GM21515 (cell line): ENCODE results near the gene DMGDH.

Experiments used
- ATAC-seq: cut with Tn5 transposase; IDR thresholded peaks from one replicate; pipeline ENCODE4 v1.9.1; 2021; ENCODE audit not compliant: unreplicated experiment

Gene DMGDH

GRCh38 chr5:78979909-78980308 lies 89.6 kb downstream of the DMGDH start:
- ATAC-seq = no peak

GRCh38 chr5:78979117-78979742 lies 90.2 kb downstream of the DMGDH start:
- no peak for ATAC-seq

GRCh38 chr5:78975035-78975434 lies 94.4 kb downstream of the DMGDH start:
- no peak for ATAC-seq

DNA sequence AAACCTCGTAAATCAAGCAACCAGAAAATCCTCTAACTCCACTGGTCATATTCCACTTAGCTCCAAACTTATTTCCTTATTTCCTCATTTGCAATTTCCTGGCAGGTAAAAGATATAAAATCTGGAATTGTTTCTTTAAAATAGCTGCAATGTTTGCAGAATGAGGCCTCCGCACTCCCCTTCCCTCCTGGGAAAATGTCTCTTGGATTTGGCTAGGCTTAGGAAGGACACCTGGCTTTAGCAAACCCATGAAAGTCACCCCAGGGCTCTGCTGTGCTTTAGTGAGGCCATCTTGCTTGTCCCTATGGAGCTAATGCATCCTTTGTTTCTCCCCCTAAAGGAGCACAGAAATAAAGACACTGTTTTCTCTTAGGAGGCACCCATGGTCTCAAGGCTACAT lies 94.9 kb downstream of the DMGDH start:
- no peak for ATAC-seq

GRCh38 chr5:78974011-78974410 lies 95.5 kb downstream of the DMGDH start:
- ATAC-seq = no peak

DNA sequence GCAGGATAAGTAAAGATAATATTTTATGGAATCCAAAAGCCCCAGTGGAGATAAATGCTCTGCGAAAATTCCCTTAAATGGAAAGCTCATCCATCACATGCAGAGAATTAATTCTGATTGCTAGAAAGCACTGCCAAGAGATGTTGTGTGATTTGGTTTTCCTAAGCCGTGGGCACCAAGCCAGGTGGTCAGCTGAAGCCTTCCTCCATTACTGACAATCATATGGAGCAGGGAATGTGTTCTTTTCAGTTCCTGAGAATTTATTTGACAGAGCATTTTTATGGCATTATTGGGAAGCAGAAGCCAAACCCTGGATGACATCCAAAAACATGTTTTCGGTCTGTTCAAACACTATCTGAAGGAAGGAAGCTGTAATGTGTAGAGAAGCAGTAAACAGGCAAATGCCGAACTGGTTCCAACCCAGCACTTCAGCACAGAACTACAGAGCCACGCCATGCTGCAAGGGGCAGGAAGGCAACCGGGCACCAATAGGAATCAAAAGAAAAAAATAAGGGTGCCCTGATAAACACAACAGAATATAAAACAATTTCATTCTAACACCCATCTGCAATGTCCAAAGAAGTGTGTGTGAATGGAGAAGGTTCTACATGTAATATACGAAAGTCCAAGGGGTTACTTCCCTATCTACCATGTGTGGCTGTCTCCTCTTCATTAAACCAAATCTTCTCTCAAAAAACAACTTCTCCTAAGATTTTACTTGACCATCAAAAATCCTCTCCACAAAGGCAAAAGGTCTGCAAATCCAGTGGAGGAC lies 96.6 kb downstream of the DMGDH start:
- ATAC-seq = no peak

GRCh38 chr5:78971998-78972397 lies 97.5 kb downstream of the DMGDH start:
- ATAC-seq = no peak

DNA sequence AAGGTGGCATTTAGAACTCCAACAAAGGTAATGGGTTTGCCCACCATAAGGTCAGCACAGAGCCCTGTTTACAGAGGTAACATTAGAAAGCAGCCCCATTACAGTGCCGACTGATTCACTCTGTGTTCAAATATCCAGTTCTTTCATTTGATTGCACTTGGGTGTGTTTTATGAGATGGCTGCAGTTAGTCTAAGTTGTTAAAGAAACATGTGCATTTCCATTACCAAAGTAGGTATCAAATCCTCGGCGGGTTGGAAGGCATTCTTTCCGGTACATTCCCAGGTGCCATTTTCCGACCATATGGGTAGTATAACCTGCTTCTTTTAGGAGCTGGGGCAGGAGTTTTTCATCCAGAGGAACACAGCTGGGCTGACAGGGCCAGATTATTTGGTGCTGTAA lies 100.7 kb downstream of the DMGDH start:
- ATAC-seq = no peak

GRCh38 chr5:78964889-78965288 lies 104.6 kb downstream of the DMGDH start:
- ATAC-seq = no peak

- ATAC-seq = no peak
Measured at GRCh38 chr5:78961743-78962142, 107.7 kb downstream of the DMGDH start.

DNA sequence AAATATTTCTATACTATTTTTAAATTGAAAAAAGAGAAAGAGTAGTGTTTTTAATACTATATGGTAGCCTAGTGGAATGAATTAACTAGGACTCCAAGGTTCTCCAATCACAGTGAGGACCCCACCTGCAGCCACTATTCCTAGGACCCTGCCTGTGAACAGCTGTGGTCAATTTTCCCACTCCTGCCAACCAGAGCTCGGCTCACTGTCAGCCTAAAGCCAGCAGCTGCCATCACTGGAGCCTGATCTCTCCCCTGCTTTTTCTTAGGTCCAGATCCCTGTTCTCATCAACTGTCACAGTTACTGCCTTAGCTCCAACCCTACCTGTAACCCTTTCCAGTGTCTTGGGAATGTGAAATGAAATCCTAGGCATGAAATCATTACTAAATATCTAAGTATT lies 109.7 kb downstream of the DMGDH start:
- ATAC-seq = no peak

DNA sequence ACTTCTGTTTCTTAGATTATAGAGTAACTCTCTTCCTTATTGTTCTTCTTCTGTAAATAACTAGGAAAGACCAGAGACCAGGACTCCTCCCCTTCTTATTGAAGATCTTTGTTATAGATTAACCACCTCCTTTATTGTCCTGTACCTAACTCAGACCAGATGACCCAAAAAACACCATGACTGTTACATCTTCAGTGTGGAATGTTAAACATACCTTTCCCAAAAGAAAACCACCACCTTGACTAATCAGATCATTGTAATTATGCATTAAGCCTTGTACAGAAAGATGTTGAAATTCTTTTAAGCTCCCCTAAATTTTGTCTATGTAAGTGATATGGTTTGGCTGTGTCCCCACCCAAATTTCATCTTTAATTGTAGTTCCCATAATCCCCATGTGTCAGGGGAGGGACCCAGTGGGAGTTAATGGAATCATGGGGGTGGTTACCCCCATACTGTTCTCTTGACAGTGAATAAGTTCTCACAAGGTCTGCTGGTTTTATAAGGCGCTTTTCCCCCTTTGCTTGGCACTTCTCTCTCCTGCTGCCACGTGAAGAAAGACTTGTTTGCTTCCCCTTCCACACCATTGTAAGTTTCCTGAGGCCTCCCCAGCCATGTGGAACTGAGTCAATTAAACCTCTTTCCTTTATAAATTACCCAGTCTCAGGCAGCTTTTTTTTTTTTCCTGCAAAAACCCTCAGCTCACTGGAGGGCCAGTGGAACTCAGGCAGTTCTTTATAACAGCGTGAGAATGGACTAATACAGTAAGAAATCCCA lies 110.6 kb downstream of the DMGDH start:
- ATAC-seq = no peak

- no peak for ATAC-seq
Measured at GRCh38 chr5:78956901-78957300, 112.6 kb downstream of the DMGDH start.

DNA sequence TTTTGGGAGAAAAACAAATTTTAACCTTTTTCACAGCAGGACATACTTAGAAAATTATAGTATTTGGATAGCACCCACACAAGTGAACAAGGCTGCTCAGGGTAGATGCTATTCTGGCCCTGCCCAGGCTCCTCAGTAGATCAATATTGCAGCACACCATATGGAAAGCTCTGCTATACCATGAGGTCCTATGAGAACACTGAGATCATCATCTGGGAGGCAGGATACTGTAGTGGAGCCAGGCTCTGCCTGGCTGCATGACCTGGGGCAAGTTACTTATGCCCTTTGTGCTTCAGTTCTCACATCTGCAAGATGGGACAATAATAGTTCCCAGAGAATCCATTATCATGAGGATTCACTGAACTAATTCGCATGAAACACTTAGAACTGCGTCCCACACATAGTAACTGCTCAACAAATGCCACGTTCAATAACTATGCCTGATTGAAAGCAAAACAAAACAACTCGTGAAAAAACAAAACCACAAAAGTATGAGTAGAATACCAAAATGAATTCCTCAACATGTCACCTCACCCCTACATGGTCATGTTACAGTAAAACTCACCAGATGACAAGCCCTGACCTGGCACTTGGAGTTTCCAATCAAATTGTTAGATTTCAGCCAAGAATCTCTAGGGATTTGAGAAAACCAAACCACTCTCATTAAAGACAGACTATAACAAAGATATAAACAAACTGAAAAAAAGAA lies 116.2 kb downstream of the DMGDH start:
- no peak for ATAC-seq
